GM12873 (cell line): Measurements from ENCODE around the gene ZNF774.

Experiments used
- CTCF ChIP-seq: IDR thresholded peaks from 2 replicates; pipeline ENCODE4 v1.5.1; 2012; ENCODE audit warnings: low read depth, mild to moderate bottlenecking, moderate library complexity, low read length, control low read depth; ENCODE audit not compliant: insufficient read depth; ENCODE audit errors: missing control alignments

ZNF774 gene

GRCh38 chr15:90381515-90381914 lies 29.4 kb downstream of the ZNF774 start:
- no peak for TF ChIP-seq CTCF

- no peak for TF ChIP-seq CTCF
These were observed 30.2 kb downstream of the ZNF774 start for GRCh38 chr15:90382320-90382719.

- TF ChIP-seq CTCF: no peak
These were observed 34.1 kb downstream of the ZNF774 start for GRCh38 chr15:90386221-90386620.

- no peak for TF ChIP-seq CTCF
These were observed 35.7 kb downstream of the ZNF774 start, which contains the start of gene IQGAP1 for GRCh38 chr15:90387534-90388461. IQGAP1 (plus strand) TSS chr15:90388242; CDS start chr15:90388342, 100 bp downstream.

GRCh38 chr15:90388462-90389380 lies 36.6 kb downstream of the ZNF774 start:
- TF ChIP-seq CTCF: no peak

- TF ChIP-seq CTCF: no peak
These were observed 37.4 kb downstream of the ZNF774 start for GRCh38 chr15:90389513-90389912.

GRCh38 chr15:90393040-90393439 lies 41.0 kb downstream of the ZNF774 start:
- TF ChIP-seq CTCF: no peak
